ENCODE data around the gene MXD3.
"Not testable (repeated sequence)": the region's sequence is repeated elsewhere in the genome, so short reads cannot be mapped to it uniquely, and the experiment has no call there.

Gene MXD3, protein sequence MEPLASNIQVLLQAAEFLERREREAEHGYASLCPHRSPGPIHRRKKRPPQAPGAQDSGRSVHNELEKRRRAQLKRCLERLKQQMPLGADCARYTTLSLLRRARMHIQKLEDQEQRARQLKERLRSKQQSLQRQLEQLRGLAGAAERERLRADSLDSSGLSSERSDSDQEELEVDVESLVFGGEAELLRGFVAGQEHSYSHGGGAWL

GRCh38 chr5:177311723-177312648 is at the start of gene MXD3:
TSS of gene MXD3 (minus strand) at chr5:177311898. CDS start at chr5:177311830, 68 bp downstream.
- DNase-seq (ENCODE audit: low spot score), result peak; percentile 94

DNA sequence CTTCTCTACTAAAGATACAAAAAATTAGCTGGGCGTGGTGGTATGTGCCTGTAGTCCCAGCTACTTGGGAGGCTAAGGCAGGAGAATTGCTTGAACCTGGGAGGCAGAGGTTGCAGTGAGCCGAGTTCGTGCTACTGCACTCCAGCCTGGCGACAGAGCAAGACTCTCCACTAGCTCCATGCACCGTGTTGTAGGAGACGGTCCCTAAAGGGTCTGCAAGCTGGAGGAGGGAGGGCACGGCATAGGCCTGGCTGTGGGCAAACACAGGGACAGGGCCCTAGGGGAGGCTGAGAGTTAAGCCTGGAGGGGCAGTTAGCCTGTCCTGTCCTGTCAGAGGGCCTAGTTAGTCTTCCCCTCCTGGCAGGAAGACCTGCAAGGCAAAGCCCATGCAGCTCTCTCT is 49.0 kb upstream of the MXD3 start:
- not testable (repeated sequence) for DNase-seq (ENCODE audit: low spot score)

DNA sequence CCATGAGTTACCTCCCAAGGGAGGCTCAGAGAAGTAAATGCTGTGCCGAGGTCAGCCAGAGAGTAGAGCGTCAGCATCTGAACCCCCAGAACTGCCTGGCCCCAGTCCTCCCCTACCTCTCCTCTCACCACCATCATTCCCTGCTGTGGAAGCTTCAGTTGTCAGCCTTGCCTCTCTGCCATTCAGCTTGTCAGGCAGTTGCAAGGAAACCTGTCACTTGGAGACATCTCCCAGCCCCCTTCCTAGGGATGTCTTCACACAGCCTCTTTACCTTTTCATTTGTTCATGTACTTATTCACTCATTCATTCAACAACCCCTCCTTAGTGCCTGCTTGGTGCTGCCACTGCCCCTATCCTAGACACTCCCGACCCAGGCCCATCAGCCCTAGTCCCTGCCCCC is 48.2 kb upstream of the MXD3 start:
- no peak for DNase-seq (ENCODE audit: low spot score)

DNA sequence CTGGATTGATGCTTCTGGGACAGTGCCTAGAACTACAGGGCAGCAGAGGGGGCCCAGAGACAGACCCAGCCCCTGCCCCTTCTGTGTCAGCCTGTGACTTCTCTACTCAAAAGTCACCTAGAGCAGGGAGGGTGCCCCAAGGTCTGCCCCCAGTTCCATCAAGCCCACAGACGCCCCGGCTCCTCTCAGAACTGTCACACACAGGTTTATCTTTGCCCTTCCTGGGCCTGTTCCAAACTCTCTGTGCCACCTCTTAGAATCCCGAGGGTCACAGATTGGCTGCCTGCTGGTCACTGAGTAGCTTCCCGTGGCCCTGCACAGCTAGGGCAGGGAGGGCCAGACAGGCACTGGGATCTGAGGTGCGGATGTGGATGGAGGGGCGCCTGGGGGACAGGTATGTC is 47.8 kb upstream of the MXD3 start:
- DNase-seq (ENCODE audit: low spot score), result no peak

DNA sequence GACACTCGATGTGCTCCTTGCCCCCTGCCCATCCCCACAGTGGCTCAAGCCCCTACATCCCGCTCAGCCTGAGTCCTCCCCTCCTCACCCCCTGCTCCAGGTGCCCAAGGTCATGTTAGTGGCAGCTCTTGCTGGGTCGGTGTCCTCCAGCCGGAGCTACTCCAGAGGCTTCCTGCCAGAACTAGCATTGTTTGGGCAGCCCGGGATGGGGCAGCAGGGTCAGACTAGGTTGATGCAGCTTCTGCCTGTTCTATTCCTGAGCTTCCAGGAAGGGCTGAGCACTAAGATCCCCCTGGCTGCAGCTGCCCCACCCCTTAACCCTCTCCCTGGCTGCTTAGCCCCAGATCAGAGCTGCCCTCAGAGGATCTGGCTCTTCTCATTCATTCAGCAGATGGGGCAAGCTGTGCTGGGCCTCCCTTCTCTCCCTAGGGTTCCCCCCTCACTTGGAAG is 46.7 kb upstream of the MXD3 start:
- DNase-seq (ENCODE audit: low spot score), result no peak

DNA sequence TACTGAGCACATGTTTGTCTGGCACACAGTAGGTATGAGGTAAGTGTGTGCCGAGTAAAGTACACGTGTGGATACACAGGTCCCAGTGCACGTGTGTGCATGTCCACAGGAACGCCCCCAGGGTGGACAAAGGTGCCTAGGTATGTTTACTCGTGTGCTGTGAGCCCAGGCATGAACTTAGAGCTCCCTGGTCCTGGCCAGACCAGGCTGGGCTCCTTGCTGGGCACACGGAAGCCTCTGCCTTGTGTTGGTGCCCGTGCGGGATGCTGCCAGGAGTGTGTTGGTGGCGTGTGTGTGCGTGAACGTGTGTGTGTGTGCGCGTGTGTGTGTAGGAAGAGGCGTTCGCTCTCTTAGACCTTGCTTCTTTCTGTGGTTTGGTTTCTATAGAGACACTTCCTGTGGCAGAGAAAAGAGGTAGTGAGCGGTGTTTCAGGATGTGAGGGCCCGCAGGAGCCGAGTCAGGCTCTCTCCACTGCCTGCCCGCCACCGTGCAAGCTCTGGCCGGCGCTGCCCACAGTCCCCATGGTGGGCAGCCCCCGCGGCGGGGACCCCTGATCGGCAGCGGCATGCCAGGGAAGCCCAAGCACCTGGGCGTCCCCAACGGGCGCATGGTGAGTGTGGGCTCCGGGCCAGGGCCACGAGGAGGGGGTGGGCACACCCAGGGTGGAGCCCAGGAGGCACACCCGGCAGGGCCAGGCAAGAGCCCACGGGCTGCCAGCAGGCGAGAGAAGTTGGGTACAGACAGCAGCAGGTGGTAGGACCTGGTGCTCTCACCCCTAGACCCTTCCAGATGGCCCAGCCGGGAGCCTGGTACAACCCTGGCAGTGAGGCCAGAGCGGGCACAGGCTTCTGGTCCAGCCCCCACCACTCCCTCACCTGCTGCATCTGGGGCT is 46.0 kb upstream of the MXD3 start, which contains the start of gene RGS14:
Gene RGS14, plus strand, starts transcription at position 466 of the 893 bp plus-strand sequence. Its CDS starts 101 bp downstream, at position 567.
- peak; percentile 84 for DNase-seq (ENCODE audit: low spot score)

GRCh38 chr5:177357146-177357458 is 45.4 kb upstream of the MXD3 start:
- no peak for DNase-seq (ENCODE audit: low spot score)

GRCh38 chr5:177356746-177357145 is 45.0 kb upstream of the MXD3 start:
- DNase-seq (ENCODE audit: low spot score), result no peak

DNA sequence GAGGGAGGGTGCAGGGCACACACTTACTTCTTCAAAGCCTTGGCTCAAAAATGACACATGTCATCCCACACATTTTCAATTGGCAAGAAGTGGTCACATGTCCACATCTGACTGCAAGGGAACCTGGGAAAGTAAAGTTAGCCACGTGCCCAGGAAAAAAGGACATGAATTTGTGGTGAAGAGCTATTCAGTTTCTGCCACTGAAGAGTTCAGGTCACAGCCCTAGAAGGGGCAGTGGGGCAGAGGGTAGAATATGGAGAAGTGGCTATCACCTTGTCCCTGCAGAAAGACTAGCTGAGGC is 44.1 kb upstream of the MXD3 start:
- DNase-seq (ENCODE audit: low spot score), result no peak

DNA sequence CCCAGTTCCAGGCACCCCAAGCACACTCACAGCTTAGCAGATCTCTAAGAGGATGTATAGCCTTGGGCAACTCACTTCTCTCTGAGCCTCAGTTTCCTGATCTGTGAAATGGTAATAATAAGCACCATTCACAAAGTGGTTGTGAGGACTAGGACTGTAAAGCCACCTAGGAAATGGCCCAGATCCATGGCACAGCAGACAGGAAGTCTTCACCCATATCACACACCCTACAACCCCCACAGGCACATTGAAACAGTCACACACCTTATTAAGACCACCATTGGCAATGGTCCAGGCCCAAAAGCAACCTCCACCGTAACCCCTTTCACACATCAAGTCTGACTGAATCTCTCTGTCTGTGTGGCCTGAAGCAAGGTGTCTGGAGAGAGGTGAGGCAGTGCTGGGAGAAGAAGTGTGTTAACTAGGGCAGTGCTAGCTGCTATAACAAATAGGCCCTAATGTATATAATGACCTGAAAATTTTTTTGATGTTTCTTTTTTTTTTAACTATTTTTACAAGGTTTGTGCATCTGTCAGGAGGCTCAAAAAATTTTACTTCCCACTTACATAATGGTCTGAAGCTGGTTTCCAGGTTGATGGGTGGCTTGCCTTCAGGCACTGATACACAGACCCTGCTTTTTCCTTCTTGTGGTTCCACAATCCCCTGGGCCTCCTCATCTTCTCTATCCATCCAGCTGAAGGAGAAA is 43.6 kb upstream of the MXD3 start:
- no peak for DNase-seq (ENCODE audit: low spot score)

DNA sequence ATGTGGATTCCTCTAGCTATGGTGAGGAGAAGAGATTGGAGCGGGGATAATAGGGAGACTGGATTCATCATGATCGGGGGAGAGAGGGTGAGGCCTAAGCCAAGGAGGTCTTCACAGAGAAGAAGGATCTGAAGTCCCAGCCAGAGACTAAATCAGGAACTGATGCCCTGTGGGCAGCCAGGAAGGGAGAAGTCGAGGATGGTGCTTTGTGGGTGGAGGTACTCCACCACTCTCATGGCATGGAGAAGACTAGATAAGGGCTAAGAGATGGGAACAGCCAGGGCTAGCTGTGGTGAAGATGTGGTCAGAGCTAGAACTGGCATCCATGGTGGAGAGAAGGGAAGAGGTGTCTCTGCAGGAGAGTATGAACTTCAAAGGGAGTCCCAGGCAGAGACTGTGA is 43.0 kb upstream of the MXD3 start:
- no peak for DNase-seq (ENCODE audit: low spot score)

GRCh38 chr5:177354256-177354655 is 42.6 kb upstream of the MXD3 start:
- no peak for DNase-seq (ENCODE audit: low spot score)

GRCh38 chr5:177353093-177353492 is 41.4 kb upstream of the MXD3 start:
- DNase-seq (ENCODE audit: low spot score), result no peak

GRCh38 chr5:177351392-177352329 is 40.0 kb upstream of the MXD3 start, which contains the start of gene LMAN2:
TSS of gene LMAN2 (minus strand) at chr5:177351668. CDS start at chr5:177351647, 21 bp downstream.
- DNase-seq (ENCODE audit: low spot score), result peak; percentile 94

DNA sequence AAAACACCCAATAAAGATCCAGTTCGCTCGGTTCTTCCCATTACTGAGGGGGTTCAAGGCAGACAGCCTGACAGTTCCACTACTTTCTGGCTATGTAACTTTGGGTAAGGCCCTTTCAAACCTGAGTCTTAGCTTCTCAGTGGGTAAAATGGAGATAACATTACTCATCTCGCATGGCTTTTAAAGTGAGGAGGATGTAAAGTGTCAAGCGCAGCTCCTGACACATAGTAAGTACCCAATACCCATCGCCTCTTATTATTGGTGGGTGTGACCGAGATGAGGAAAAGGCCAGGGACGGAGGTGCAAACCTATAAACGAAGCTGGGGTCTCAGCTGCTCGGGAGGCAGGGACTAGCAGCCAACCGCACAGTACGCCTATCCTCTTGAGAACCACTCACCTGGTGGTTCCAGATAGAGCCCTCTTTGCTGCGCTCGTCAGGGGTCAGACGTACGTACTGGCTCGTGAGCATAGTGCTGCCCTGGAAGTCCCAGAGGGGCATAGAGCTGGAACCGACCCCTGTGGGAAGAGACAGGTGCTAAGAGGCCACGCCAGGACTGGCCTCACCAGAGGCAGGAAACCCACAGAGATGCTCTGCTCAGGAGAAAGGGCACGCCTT is 39.2 kb upstream of the MXD3 start:
- no peak for DNase-seq (ENCODE audit: low spot score)

DNA sequence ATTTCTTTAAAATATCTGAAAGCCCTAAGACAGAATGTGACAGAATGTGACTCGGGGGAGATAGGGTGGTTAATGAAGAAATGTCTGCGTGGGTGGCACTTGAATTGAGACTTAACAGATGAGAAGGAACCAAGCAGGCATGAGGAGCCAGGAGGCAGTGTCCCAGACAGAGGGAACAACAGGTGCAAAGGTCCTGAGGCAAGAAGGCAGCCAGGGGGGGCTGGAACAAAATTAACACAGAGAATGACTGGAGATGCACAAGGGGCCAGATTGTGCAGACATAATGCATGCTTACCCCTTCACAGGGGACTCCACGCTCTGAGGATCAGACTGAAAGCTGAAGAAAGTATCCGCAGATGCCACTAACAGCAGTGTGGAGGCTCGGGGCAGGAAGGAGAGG is 38.1 kb upstream of the MXD3 start:
- no peak for DNase-seq (ENCODE audit: low spot score)

DNA sequence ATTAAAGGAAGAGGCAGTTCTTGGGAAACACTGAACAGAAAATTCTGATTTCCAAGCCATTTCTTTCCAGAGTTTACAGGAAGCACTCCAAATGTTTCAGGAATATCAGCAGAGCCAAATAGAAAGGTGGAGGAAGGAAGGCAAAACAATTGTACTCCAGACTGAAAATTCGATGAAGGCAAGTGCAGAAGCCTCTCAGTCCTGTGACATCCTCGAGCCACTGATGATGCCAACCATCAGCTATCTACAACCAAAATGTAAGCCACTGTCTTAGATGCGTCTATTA is 37.6 kb upstream of the MXD3 start:
- no peak for DNase-seq (ENCODE audit: low spot score)

DNA sequence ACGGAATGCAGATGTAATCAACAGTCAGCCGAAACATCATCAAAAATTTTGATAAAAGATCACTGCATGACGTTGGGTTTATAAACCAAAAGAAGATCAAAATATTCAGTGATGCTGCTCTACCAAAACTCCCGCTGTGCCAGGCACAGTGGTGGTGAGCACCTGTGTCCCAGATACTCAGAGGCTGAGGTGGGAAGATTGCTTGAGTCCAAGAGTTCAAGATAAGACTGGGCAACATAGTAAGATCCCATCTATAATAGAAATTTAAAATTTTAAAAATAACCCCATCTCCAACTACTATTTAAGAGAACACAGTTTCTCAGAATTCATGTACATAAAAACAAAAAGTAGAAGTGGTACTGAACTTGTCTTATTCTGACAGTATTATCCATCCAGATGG is 36.0 kb upstream of the MXD3 start:
- no peak for DNase-seq (ENCODE audit: low spot score)

GRCh38 chr5:177346820-177347219 is 35.1 kb upstream of the MXD3 start:
- no peak for DNase-seq (ENCODE audit: low spot score)

GRCh38 chr5:177344891-177345290 is 33.2 kb upstream of the MXD3 start:
- DNase-seq (ENCODE audit: low spot score), result no peak

DNA sequence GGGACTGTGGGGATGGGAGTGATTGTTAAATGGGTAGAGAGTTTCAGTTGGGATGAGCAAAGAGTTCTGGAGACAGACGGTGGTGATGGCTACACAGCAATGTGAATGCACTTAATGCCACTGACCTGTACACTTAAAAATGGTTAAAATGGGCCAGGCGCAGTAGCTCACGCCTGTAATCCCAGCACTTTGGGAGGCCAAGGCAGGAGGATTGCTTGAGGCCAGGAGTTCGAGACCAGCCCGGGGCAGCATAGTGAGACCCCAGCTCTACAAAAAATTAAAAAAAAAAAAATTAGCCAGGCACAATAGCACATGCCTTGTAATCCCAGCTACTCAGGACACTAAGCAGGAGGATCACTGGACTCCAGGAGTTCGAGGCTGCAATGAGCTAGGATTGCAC is 32.1 kb upstream of the MXD3 start:
- no peak for DNase-seq (ENCODE audit: low spot score)
